Right renal cortex interstitium (tissue), 3 donors: ENCODE results near the gene SERPINA1. TPM values are rescaled to one million over a fixed set of nuclear protein-coding genes. Genes with fewer than 3 reads are reported as not detected.
"Not testable (repeated sequence)": the region's sequence is repeated elsewhere in the genome, so short reads cannot be mapped to it uniquely, and the experiment has no call there.

ENCODE experiments used
- DNase-seq, 3 donors: peaks; one replicate each; pipeline ENCODE4 v3.0.0-alpha.2; 2013; ENCODE audit warnings: low read depth in 3 of 3, low spot score in 2 of 3
- polyA plus RNA-seq, 3 donors: library from polyadenylated mRNA; unstranded; fragments of 120-200 nt; gene quantifications; one replicate each; pipeline ENCODE4 v1.2.1, GENCODE V29; 2013; ENCODE audit not compliant: insufficient read length in 3 of 3

SERPINA1 gene
- polyA plus RNA-seq, 3 donors, result 65.0 to 106 (median 101) TPM

- DNase-seq, result no peak
Observed at GRCh38 chr14:94372021-94372605, 16.3 kb downstream of the SERPINA1 start.

GRCh38 chr14:94370524-94370910 lies 17.9 kb downstream of the SERPINA1 start:
- DNase-seq, result no peak

DNA sequence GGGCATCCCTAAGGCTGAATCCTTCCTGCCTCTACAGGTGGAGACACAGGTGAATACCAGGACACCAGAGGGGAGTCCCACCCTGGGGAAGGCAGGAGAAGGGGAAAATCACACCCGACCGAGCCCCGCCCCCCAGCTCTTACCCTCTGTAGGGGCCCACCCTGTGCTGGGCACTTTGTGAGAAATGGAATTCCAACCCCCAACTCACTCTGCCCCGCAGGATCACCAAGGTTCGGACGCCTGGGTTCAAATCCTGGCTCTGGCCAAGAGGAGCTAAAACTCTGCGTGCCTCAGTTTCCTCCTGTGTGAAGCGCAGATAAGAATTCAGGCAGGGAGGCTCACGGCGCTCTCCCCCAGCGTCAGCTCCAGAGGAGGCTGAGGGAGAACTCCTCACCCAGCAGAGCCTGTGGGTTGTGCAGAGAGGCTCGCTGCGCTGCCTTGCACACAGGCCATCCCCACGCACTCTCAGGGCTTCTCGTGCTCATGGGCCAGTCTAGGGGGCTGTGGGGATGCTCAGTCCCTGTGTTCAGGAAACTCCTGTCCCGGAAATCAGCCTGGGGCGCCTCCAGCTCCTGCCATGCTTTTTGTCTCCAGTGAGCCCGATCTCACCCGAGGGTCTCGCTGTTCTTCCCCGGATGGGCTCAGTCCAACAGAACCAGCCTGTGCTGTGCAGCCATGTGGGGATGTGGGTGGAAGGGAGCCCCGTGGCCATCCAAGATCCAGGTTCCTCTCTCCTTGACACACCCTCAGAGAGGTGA lies 18.5 kb downstream of the SERPINA1 start:
- DNase-seq, result not testable (repeated sequence)

DNA sequence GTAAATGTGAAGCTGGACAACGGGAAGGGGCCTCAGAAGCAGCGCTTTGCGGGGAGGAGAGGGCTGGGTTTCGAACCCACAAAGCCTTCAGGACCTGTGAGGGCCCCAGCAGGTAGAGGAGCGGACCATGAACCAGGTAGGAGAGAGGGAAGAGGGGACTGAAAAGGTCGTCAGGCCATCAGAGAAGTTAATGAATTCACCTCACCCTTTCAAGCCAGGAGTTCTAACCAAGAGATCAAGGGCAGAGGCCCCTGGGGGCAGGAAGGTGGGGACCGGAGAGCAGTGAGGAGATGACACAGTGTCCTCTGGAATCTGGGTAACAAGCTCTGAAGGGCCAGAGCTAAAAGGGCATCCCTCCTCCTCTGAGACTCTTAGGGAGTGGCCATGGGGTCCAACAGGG lies 19.4 kb downstream of the SERPINA1 start:
- no peak for DNase-seq

GRCh38 chr14:94368243-94368590 lies 20.2 kb downstream of the SERPINA1 start:
- DNase-seq, result no peak

DNA sequence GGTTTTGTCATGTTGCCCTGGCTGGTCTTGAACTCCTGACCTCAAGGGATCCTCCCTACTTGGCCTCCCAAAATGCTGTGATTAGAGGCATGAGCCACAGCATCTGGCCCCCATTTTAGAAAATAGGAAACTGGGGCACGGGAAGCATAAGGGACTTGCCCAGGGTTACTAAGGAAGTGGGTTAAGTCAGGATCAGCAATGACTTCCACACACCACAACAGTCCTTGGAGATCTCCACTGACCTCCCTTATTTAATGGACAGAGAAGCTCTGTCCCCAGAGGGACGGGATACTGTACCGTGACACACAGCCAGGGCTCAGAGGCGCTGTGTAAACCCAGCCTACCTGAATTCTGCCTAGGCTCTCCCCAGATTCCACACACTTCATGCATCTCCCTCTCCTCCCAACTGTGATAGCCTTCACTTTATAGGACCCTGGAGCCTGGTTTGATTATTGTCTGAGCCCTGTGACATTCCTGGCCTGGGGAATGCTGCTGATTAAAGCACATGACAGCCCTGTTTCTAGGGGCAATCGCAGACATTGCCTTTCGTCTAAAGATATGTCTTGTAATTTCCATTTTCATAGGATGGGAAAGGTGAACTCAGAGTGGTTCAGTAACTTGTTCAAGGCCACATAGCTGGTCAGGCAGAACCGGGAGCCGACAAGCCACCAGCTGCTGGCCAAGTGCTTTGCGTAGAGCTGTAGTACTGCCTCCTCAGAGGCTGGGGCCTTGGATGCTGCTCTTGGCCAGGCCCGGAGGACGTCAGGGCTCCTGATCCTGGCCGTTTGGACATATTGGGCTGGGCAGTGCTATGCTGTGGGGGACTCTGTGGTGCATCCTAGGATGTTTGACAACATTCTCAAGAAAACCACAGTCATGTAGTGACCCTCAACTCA lies 20.8 kb downstream of the SERPINA1 start:
- DNase-seq, result no peak

GRCh38 chr14:94366146-94366915 lies 22.1 kb downstream of the SERPINA1 start, which contains the start of gene SERPINA2:
SERPINA2 (minus strand) TSS chr14:94366698.
- no peak for DNase-seq

DNA sequence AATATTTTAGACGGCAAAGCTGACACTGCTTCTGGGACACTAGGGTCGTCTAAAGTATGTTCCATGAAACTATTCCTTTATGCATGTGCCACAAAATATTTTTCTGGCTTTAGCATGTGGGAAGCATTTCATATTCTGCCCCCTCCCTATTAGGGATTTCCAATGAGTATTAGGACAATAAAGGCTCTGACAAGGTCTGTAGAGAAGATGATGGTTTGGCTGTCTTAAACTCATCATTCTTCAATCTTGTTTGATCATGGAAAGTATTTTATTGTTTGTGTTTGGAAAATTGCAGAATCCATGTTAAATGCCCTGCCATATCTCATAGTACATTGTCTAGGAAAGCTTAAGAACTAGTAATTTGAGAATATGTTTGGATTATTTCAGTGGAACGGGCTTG lies 22.8 kb downstream of the SERPINA1 start:
- DNase-seq, result no peak

DNA sequence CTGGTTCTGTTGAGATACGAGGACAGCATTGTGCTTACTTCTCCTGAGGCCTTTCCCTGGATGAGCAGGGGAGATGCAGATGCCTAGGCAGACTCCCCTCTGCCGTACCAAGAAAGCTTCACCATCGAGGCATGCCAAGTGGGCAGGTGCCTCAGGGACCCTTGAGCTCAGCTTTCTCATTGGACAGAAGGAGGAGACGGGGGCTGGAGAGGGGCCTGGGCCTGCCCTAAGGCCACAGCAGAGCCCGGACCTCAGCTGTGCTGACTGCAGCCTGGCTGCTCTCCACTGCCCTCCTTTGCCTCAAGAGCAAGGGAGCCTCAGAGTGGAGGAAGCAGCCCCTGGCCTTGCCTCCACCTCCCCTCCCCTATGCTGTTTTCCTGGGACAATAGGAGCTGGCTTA lies 23.4 kb downstream of the SERPINA1 start:
- DNase-seq, result no peak

DNA sequence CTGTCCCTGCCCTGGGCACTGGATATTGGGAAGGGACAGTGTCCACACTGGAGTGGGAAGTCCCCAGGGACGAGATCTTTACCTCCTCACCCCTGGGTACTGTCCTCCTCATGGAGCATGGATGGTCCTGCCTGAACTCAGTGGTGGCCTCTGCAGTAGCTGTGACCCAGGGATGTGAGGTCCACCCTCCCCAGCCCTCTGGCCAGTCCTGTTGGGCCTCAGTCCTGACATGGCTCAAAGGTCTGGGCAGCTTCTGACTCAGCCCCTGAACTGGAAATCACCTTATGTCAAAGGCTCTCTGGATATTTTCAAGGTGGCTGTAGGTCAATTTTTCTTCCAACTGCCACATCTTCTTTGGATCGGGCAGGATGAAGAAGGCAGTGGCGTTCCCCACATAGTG lies 24.4 kb downstream of the SERPINA1 start:
- DNase-seq, result no peak

- no peak for DNase-seq
Observed at GRCh38 chr14:94363151-94363624, 25.2 kb downstream of the SERPINA1 start.

DNA sequence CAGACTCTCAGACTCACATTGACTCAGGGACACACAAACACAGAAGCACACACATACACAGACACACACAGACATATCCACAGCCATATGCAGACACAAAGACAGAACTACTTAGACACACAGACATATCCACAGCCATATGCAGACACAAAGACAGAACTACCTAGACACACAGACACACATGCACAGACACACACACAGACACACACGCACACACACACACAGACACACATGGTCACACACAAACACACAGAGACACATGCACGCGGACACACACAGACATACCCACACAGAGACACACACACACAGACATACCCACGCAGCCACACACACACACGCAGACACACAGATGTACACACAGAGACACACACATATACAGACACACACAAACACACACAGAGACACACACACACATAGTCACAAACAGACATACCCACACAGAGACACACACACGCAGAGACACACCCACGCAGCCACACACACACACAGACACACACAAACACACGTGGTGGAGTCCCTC lies 25.7 kb downstream of the SERPINA1 start:
- DNase-seq, result no peak

DNA sequence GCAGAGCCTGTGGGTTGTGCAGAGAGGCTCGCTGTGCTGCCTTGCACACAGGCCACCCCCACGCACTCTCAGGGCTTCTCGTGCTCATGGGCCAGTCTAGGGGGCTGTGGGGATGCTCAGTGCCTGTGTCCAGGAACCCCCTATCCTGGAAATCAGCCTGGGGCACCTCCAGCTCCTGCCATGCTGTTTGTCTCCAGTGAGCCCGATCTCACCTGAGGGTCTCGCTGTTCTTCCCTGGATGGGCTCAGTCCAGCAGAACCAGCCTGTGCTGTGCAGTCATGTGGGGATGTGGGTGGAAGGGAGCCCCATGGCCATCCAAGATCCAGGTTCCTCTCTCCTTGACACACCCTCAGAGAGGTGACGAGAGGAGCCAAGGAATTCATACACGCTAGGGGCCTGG lies 26.7 kb downstream of the SERPINA1 start:
- no peak for DNase-seq

- no peak for DNase-seq
Observed at GRCh38 chr14:94360945-94361565, 27.3 kb downstream of the SERPINA1 start.

- no peak for DNase-seq
Observed at GRCh38 chr14:94357166-94357565, 31.2 kb downstream of the SERPINA1 start.

- DNase-seq, result no peak
Observed at GRCh38 chr14:94356379-94357056, 31.9 kb downstream of the SERPINA1 start.

DNA sequence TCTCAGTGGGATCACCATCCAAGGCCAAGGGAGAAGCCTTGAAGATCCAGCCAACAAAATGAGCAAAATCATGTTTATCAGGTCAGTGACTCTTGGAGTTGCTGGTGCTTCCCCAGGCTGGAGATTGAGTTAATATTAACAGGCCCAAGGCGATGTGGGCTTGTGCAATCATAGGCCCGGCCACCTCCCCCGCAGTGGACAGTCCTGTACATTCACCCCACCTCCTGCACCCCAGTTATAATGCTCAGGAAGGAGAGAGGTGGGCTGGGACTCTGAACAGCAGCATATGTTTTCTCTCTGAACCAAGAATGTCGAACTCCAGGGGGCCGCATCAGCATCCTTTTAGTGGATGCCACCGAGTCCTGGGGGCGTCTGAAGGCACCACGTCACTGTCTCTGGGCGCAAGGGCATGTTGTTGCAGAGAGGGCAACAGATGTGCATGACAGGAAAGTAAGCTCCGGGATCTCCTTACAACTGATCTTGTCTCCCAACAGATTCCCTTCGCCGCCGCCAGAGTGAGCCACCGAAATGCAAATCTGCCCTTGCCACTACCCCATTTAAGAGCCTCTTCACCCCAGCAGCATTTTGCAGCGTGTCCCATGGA lies 33.1 kb downstream of the SERPINA1 start:
- no peak for DNase-seq

DNA sequence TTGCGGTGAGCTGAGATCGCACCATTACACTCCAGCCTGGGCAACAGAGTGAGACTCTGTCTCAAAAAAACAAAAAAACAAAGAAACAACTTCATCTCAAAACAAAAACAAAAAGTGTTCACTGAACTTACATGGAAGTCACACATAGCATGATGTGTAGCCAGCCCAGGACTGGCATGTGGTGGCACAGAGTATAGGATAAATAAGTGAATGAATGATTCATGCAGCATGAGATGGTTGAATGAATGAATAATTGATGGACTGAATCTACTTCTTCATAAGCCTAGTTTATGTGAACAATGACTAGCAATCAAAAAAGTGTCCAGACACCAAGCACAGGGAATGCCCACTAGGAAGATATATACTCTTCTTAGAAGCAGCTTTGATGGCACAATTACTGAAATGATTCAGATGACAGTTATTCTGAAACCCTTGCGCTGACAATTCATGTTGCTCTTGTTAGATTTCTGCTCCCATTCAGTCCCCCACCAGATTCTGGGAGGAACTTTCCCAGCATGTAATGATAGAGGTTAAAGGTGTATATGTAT lies 33.7 kb downstream of the SERPINA1 start:
- DNase-seq, result no peak

DNA sequence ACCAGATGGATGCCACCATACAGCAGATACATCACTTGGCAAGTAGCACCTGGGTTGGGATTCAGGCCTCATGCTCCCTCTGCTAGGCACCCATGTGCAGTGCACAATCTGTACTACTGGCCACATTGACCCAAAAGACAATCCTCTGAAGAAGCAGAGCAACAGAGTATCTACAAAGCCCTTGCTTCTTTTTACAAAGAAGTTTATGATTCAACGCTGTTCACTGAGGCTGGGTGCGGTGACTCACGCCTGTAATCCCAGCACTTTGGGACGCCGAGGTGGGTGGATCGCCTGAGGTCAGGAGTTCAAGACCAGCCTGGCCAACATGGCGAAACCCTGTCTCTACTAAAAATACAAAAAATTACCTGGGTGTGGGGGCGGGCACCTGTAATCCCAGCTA lies 34.2 kb downstream of the SERPINA1 start:
- DNase-seq, result not testable (repeated sequence)
